HCT116 (cell line): ENCODE results near the gene TNNC2. TPM values are rescaled to one million over a fixed set of nuclear protein-coding genes. Genes with fewer than 3 reads are reported as not detected.

Experiments
- ATAC-seq: fragments of 200-7000 bp; cut with Tn5 transposase; 2 replicates; pipeline ENCODE4 v1.9.1; 2020; ENCODE audit warnings: mild to moderate bottlenecking, moderate library complexity
- BruUV-seq: library from RNA; stranded (reverse); fragments of 400-500 nt; replicated peaks from 2 replicates; lab custom pipeline; 2021; lab: Mats Ljungman, UMichigan
- CTCF ChIA-PET: fragments of 300-600 bp; sonication (Branson Sonifier 250); formaldehyde crosslinking; loops from one replicate; lab custom pipeline; 2021; ENCODE audit warnings: antibody characterized with exemption; lab: Charles Lee
- POLR2A ChIA-PET: fragments of 300-600, 350-600 bp; sonication (Branson Sonifier 250); formaldehyde crosslinking; loops from one replicate; lab custom pipeline; 2021; ENCODE audit warnings: antibody characterized with exemption; lab: Charles Lee
- RAD21 ChIA-PET, 2 experiments: fragments of 300-600 bp; sonication (Branson Sonifier 250); formaldehyde crosslinking; loops; one replicate each; lab custom pipeline; 2023; ENCODE audit warnings: low total read pairs in 2 of 2; ENCODE audit not compliant: uncharacterized antibody in 2 of 2, unreplicated experiment in 2 of 2, low non-redundant PET in 1 of 2; lab: Charles Lee
- DNase-seq: peaks from one replicate; pipeline ENCODE4 v3.0.0-alpha.2; 2010; ENCODE audit warnings: low read depth, low spot score
- H2AFZ ChIP-seq: fragments of 200-600 bp; shearing (Covaris generic), sonication (generic); 2 replicates; pipeline ENCODE4 v1.6.1; 2017; ENCODE audit warnings: low read depth, mixed run types, mixed read lengths, antibody characterized with exemption, low read length; ENCODE audit not compliant: poor library complexity, severe bottlenecking
- H3K27ac ChIP-seq: 2 replicates; pipeline ENCODE4 v1.5.1; 2012; ENCODE audit warnings: low read depth, low read length
- H3K27me3 ChIP-seq: fragments of 200-600 bp; sonication (generic); 2 replicates; pipeline ENCODE4 v1.6.1; 2016; ENCODE audit warnings: mixed run types, low read length, mixed read lengths; ENCODE audit not compliant: insufficient read depth
- H3K36me3 ChIP-seq, 2 experiments: fragments of 200-500 bp in 1 of 2; fragments of 200-600 bp in 1 of 2; sonication (Bioruptor generic) in 1 of 2; sonication (generic) in 1 of 2; 2 replicates each; pipeline versions ENCODE4 v1.5.1 to v1.6.1; 2014 to 2016; ENCODE audit warnings: low read length in 2 of 2, inconsistent platforms in 1 of 2, mixed read lengths in 1 of 2, mixed run types in 1 of 2; ENCODE audit not compliant: insufficient read depth in 2 of 2, control insufficient read depth in 1 of 2
- H3K4me1 ChIP-seq, 2 experiments: fragments of 200-600 bp in 1 of 2; sonication (generic) in 1 of 2; 2 replicates each; pipeline versions ENCODE4 v1.5.1 to v1.6.1; 2012 to 2017; ENCODE audit warnings: low read length in 2 of 2, inconsistent platforms in 1 of 2, mild to moderate bottlenecking in 1 of 2, mixed read lengths in 1 of 2, mixed run types in 1 of 2, moderate library complexity in 1 of 2; ENCODE audit not compliant: insufficient read depth in 2 of 2, control insufficient read depth in 1 of 2
- H3K4me2 ChIP-seq: fragments of 200-600 bp; sonication (generic); 2 replicates; pipeline ENCODE4 v1.6.1; 2017; ENCODE audit warnings: mixed run types, low read length, mixed read lengths
- H3K4me3 ChIP-seq, 2 experiments: fragments of 200-600 bp in 1 of 2; sonication (generic) in 1 of 2; replicated peaks in 1 of 2; 2 replicates each; pipeline ENCODE4 v1.5.1; 2011 to 2016; ENCODE audit warnings: low read length in 2 of 2, control low read depth in 1 of 2, low read depth in 1 of 2, mild to moderate bottlenecking in 1 of 2, mixed read lengths in 1 of 2, mixed run types in 1 of 2
- H3K79me2 ChIP-seq: fragments of 200-600 bp; sonication (generic); 2 replicates; pipeline ENCODE4 v1.6.1; 2017; ENCODE audit warnings: mild to moderate bottlenecking, mixed run types, low read length, moderate library complexity, mixed read lengths; ENCODE audit not compliant: insufficient read depth
- H3K9ac ChIP-seq: fragments of 200-600 bp; sonication (generic); 2 replicates; pipeline ENCODE4 v1.6.1; 2016; ENCODE audit warnings: low read length, mixed read lengths
- H3K9me2 ChIP-seq: fragments of 200-600 bp; sonication (generic), shearing (Covaris generic); 2 replicates; pipeline ENCODE4 v1.6.1; 2017; ENCODE audit warnings: mixed run types, mild to moderate bottlenecking, moderate library complexity; ENCODE audit not compliant: insufficient read depth
- H3K9me3 ChIP-seq, 2 experiments: fragments of 200-500 bp in 1 of 2; fragments of 200-600 bp in 1 of 2; sonication (Bioruptor generic) in 1 of 2; sonication (generic) in 1 of 2; 2 replicates each; pipeline ENCODE4 v1.6.1; 2014 to 2017; ENCODE audit warnings: low read length in 2 of 2, mixed read lengths in 2 of 2, inconsistent platforms in 1 of 2, low read depth in 1 of 2, mild to moderate bottlenecking in 1 of 2, mixed run types in 1 of 2, moderate library complexity in 1 of 2; ENCODE audit not compliant: control insufficient read depth in 1 of 2, insufficient read depth in 1 of 2
- H4K20me1 ChIP-seq: fragments of 200-600 bp; sonication (generic), shearing (Covaris generic); 2 replicates; pipeline ENCODE4 v1.6.1; 2017; ENCODE audit warnings: mixed run types, mild to moderate bottlenecking, moderate library complexity; ENCODE audit not compliant: insufficient read depth
- CEBPB ChIP-seq: IDR thresholded peaks from 2 replicates; pipeline ENCODE4 v1.6.1; 2012; ENCODE audit warnings: low read depth
- EGR1 ChIP-seq: IDR thresholded peaks from 2 replicates; pipeline ENCODE4 v1.6.1; 2012; ENCODE audit warnings: low read depth
- EZH2 ChIP-seq: fragments of 200-600 bp; sonication (generic); IDR thresholded peaks from 2 replicates; pipeline ENCODE4 v1.6.1; 2017; ENCODE audit warnings: antibody characterized with exemption, mixed run types
- EZH2phosphoT487 ChIP-seq: fragments of 200-600 bp; IDR thresholded peaks from 2 replicates; pipeline ENCODE4 v1.6.1; 2018; ENCODE audit warnings: antibody characterized with exemption, borderline replicate concordance
- FOSL1 ChIP-seq: IDR thresholded peaks from 2 replicates; pipeline ENCODE4 v1.6.1; 2012; ENCODE audit warnings: low read depth
- JUND ChIP-seq: IDR thresholded peaks from 2 replicates; pipeline ENCODE4 v1.6.1; 2012
- MAX ChIP-seq: IDR thresholded peaks from 2 replicates; pipeline ENCODE4 v1.6.1; 2012
- POLR2AphosphoS5 ChIP-seq: IDR thresholded peaks from 2 replicates; pipeline ENCODE4 v1.6.1; 2011; ENCODE audit warnings: mild to moderate bottlenecking, low read depth, low read length, moderate library complexity
- RAD21 ChIP-seq: IDR thresholded peaks from 2 replicates; pipeline ENCODE4 v1.6.1; 2012; ENCODE audit warnings: low read depth, mild to moderate bottlenecking
- SRF ChIP-seq: IDR thresholded peaks from 2 replicates; pipeline ENCODE4 v1.6.1; 2012; ENCODE audit warnings: low read depth
- ZFX ChIP-seq: fragments of 450-650 bp; IDR thresholded peaks from 2 replicates; pipeline ENCODE4 v1.6.1; 2017
- ZNF274 ChIP-seq: fragments of 200-500 bp; sonication (Bioruptor generic); IDR thresholded peaks from 2 replicates; pipeline ENCODE4 v1.6.1; 2014; ENCODE audit warnings: mild to moderate bottlenecking, low read depth, low read length, inconsistent platforms
- intact Hi-C: fragments of 100-400 bp; cut with micrococcal nuclease; formaldehyde crosslinking; loops from 2 replicates; pipeline ENCODE4 v1.10.0; 2022
- total RNA-seq: library from RNA; stranded (reverse); gene quantifications from one replicate; pipeline ENCODE4 v1.2.1, GENCODE V29; 2021; ENCODE audit not compliant: unreplicated experiment
- TF ChIP-seq, protein P1 (sequence below), 3 experiments: fragments of 200-600 bp in 1 of 3; sonication (generic) in 1 of 3; IDR thresholded peaks in 2 of 3; conservative IDR thresholded peaks in 1 of 3; 2 replicates each; pipeline ENCODE4 v1.5.1; 2012 to 2017; ENCODE audit warnings: low read depth in 2 of 3, low read length in 2 of 3, antibody characterized with exemption in 1 of 3, borderline replicate concordance in 1 of 3, control low read depth in 1 of 3, mild to moderate bottlenecking in 1 of 3, mixed read lengths in 1 of 3, mixed run types in 1 of 3, moderate library complexity in 1 of 3; ENCODE audit not compliant: insufficient read depth in 1 of 3
- TF ChIP-seq, protein P2 (sequence below): IDR thresholded peaks from 2 replicates; pipeline ENCODE4 v1.6.1; 2012
- TF ChIP-seq, protein P3 (sequence below): IDR thresholded peaks from 2 replicates; pipeline ENCODE4 v1.6.1; 2011; ENCODE audit warnings: mild to moderate bottlenecking, low read length, moderate library complexity; ENCODE audit not compliant: insufficient replicate concordance; ENCODE audit errors: extremely low read depth

Gene TNNC2
- total RNA-seq, 1 experiment from 2014 or later = not detected

DNA sequence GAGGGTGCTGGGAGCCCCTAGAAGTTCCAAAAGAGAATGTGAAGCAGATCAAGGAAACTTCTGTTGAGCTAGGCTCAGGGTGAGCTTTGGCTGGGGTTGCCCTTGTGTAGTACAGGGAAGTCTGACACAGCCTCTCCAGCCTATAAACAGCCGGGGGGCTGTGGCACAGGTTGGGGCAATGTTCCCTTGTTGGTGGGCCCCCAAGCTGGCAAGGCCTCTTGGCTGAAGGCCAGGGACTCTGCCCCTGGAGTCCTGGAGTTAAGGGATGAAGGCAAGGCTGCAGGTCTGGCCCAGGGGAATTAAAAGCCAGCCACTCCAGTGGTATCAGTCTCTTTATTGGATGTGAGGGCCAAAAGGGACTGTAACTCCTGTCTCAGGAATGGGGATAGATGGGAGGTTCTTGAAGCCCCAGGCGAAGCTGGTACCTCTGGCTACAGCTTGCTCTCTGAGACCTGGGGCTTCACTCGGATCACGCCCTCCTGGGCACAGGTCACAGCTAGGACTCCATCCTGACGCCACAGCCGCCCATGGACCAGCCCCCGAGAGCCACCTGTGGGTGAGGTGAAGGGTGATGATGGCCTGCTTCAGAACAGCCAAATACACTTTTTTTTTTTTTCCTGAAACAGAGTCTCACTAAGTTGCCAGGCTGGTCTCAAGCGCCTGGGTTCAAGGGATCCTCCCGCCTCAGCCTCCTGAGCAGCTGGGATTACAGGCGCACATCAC, 14.5 kb upstream of the TNNC2 start (continued):
- TF ChIP-seq, protein P1, sequence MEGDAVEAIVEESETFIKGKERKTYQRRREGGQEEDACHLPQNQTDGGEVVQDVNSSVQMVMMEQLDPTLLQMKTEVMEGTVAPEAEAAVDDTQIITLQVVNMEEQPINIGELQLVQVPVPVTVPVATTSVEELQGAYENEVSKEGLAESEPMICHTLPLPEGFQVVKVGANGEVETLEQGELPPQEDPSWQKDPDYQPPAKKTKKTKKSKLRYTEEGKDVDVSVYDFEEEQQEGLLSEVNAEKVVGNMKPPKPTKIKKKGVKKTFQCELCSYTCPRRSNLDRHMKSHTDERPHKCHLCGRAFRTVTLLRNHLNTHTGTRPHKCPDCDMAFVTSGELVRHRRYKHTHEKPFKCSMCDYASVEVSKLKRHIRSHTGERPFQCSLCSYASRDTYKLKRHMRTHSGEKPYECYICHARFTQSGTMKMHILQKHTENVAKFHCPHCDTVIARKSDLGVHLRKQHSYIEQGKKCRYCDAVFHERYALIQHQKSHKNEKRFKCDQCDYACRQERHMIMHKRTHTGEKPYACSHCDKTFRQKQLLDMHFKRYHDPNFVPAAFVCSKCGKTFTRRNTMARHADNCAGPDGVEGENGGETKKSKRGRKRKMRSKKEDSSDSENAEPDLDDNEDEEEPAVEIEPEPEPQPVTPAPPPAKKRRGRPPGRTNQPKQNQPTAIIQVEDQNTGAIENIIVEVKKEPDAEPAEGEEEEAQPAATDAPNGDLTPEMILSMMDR (IDR thresholded peaks at IDR 0.05 in 2 of 3, conservative IDR thresholded peaks at IDR 0.05 in 1 of 3; ENCODE audit: borderline replicate concordance in 1 of 3, insufficient read depth in 1 of 3, low read depth in 2 of 3, low read length in 2 of 3) = no peak
- TF ChIP-seq JUND (no peak), SRF (no peak), CEBPB (no peak)
- TF ChIP-seq, protein P2, sequence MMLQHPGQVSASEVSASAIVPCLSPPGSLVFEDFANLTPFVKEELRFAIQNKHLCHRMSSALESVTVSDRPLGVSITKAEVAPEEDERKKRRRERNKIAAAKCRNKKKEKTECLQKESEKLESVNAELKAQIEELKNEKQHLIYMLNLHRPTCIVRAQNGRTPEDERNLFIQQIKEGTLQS = no peak

DNA sequence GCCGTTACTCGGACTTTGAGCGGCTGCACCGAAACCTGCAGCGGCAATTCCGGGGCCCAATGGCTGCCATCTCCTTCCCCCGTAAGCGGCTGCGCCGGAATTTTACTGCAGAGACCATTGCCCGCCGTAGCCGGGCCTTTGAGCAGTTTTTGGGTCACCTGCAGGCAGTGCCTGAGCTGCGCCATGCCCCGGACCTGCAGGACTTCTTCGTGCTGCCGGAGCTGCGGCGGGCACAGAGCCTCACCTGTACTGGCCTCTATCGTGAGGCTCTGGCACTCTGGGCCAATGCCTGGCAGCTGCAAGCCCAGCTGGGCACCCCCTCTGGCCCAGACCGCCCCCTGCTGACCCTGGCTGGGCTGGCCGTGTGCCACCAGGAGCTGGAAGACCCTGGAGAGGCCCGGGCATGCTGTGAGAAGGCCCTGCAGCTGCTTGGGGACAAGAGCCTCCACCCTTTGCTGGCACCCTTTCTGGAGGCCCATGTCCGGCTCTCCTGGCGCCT, 13.6 kb upstream of the TNNC2 start:
- H3K9me2 ChIP-seq = no peaks in the 10 kb centered on the region
- H3K4me2 ChIP-seq = no peak overlapping the region
- ATAC-seq = no peak
- peaks cover 3% of the 10 kb centered on the region in 2 experiments for H3K4me1 ChIP-seq
- no peak overlapping the region for H3K27ac ChIP-seq
- no peak for TF ChIP-seq EGR1
- no peak for TF ChIP-seq MAX
- TF ChIP-seq, protein P2 = no peak
- TF ChIP-seq RAD21 = no peak
- no peak for TF ChIP-seq SRF
- TF ChIP-seq, protein P1 (IDR thresholded peaks at IDR 0.05 in 2 of 3, conservative IDR thresholded peaks at IDR 0.05 in 1 of 3; ENCODE audit: borderline replicate concordance in 1 of 3, insufficient read depth in 1 of 3, low read depth in 2 of 3, low read length in 2 of 3) = no peak
- TF ChIP-seq FOSL1 = no peak
- TF ChIP-seq, protein P3, sequence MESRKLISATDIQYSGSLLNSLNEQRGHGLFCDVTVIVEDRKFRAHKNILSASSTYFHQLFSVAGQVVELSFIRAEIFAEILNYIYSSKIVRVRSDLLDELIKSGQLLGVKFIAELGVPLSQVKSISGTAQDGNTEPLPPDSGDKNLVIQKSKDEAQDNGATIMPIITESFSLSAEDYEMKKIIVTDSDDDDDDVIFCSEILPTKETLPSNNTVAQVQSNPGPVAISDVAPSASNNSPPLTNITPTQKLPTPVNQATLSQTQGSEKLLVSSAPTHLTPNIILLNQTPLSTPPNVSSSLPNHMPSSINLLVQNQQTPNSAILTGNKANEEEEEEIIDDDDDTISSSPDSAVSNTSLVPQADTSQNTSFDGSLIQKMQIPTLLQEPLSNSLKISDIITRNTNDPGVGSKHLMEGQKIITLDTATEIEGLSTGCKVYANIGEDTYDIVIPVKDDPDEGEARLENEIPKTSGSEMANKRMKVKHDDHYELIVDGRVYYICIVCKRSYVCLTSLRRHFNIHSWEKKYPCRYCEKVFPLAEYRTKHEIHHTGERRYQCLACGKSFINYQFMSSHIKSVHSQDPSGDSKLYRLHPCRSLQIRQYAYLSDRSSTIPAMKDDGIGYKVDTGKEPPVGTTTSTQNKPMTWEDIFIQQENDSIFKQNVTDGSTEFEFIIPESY = no peak
- TF ChIP-seq EZH2 = no peak
- no peak for TF ChIP-seq POLR2AphosphoS5
- TF ChIP-seq EZH2phosphoT487 = no peak
- no peak for TF ChIP-seq CEBPB
- no peak for TF ChIP-seq ZFX
- TF ChIP-seq ZNF274 = no peak
- no peak overlapping the region for H3K4me3 ChIP-seq
- no peaks in the 10 kb centered on the region; a peak in 1 of 4 replicates for H3K36me3 ChIP-seq
- H4K20me1 ChIP-seq = no peaks in the 10 kb centered on the region
- CTCF ChIA-PET = no interaction called here
- no peak for DNase-seq
- no peaks in the 10 kb centered on the region for H3K9me3 ChIP-seq
- H3K9ac ChIP-seq = no peak overlapping the region
- no peak overlapping the region for H2AFZ ChIP-seq
- intact Hi-C loops = no loop called here
- no peaks in the 10 kb centered on the region for H3K79me2 ChIP-seq
- RAD21 ChIA-PET = no interaction called here
- no peaks in the 10 kb centered on the region for H3K27me3 ChIP-seq
- POLR2A ChIA-PET = interaction anchor here (1.4 kb wide), 1 partner anchor 9 kb away, joined by 3 read pairs; no protein-coding TSS in a partner anchor
- no TSS peak for BruUV-seq
